HEK293 (cell line): ENCODE results near the gene PCDHB9.
"Not testable (repeated sequence)": the region's sequence is repeated elsewhere in the genome, so short reads cannot be mapped to it uniquely, and the experiment has no call there.

Source experiments
- SALL2 ChIP-seq: fragments of 450-650 bp; formaldehyde crosslinking; IDR thresholded peaks from 2 replicates; pipeline ENCODE4 v1.5.0; 2017; ENCODE audit warnings: missing biosample characterization, mild to moderate bottlenecking, missing genetic modification characterization, borderline replicate concordance
- TCF7L2 ChIP-seq: IDR thresholded peaks from 2 replicates; pipeline ENCODE4 v1.6.1; 2011; ENCODE audit warnings: low read depth, mild to moderate bottlenecking, inconsistent platforms, low read length, moderate library complexity, borderline replicate concordance
- TF ChIP-seq, protein P1 (sequence below): fragments of 450-650 bp; formaldehyde crosslinking; IDR thresholded peaks from 2 replicates; pipeline ENCODE4 v1.5.1; 2016; ENCODE audit warnings: missing biosample characterization, missing genetic modification characterization

DNA sequence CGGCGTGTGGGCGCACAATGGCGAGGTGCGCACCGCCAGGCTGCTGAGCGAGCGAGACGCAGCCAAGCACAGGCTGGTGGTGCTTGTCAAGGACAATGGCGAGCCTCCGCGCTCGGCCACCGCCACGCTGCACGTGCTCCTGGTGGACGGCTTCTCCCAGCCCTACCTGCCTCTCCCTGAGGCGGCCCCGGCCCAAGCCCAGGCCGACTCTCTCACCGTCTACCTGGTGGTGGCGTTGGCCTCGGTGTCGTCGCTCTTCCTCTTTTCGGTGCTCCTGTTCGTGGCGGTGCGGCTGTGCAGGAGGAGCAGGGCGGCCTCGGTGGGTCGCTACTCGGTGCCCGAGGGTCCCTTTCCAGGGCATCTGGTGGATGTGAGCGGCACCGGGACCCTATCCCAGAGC lies 34.9 kb upstream of the PCDHB9 start:
- TF ChIP-seq, protein P1, sequence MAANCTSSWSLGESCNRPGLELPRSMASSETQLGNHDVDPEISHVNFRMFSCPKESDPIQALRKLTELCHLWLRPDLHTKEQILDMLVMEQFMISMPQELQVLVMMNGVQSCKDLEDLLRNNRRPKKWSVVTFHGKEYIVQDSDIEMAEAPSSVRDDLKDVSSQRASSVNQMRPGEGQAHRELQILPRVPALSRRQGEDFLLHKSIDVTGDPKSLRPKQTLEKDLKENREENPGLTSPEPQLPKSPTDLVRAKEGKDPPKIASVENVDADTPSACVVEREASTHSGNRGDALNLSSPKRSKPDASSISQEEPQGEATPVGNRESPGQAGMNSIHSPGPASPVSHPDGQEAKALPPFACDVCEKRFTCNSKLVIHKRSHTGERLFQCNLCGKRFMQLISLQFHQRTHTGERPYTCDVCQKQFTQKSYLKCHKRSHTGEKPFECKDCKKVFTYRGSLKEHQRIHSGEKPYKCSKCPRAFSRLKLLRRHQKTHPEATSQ (tag by site-specific recombination) = not testable (repeated sequence)
- not testable (repeated sequence) for TF ChIP-seq TCF7L2, SALL2
